Measurements from ENCODE around the gene KCNK7.

- no peak for TF ChIP-seq CTCF (IDR thresholded peaks at IDR 0.05 in 4 of 5, conservative IDR thresholded peaks at IDR 0.05 in 1 of 5)
- no peak for TF ChIP-seq POLR2A (IDR thresholded peaks at IDR 0.05)
Measured at GRCh38 chr11:65585396-65586246, 10.0 kb downstream of the KCNK7 start.
